SK-N-SH treated with all-trans-retinoic acid at 6 μM for 48 hours (cell line): Measurements from ENCODE around the gene NCBP3.

ENCODE experiments used
- ATAC-seq: fragments of 200-7000 bp; cut with Tn5 transposase; 3 replicates; pipeline ENCODE4 v1.9.1; 2020; ENCODE audit warnings: mild to moderate bottlenecking, moderate library complexity
- ARNTL ChIP-seq: fragments of 450-650 bp; formaldehyde crosslinking; IDR thresholded peaks from 2 replicates; pipeline ENCODE4 v1.5.0; 2020; ENCODE audit warnings: low read depth, mild to moderate bottlenecking, moderate library complexity, borderline replicate concordance
- BACH2 ChIP-seq: fragments of 250-450 bp; sonication (Bioruptor Pico); IDR thresholded peaks from 2 replicates; pipeline ENCODE4 v1.9.0; 2021; ENCODE audit warnings: mild to moderate bottlenecking, borderline replicate concordance
- CSDC2 ChIP-seq: fragments of 250-450 bp; sonication (Bioruptor Pico); IDR thresholded peaks from 2 replicates; pipeline ENCODE4 v1.5.0; 2020; ENCODE audit warnings: mild to moderate bottlenecking, moderate library complexity
- CSRNP3 ChIP-seq: fragments of 250-450 bp; sonication (Bioruptor Pico); IDR thresholded peaks from 2 replicates; pipeline ENCODE4 v1.5.1; 2021; ENCODE audit warnings: mild to moderate bottlenecking, moderate library complexity
- ESRRG ChIP-seq: fragments of 250-450 bp; sonication (Bioruptor Pico); IDR thresholded peaks from 2 replicates; pipeline ENCODE4 v1.6.1; 2021; ENCODE audit warnings: mild to moderate bottlenecking
- GLIS3 ChIP-seq: fragments of 250-450 bp; sonication (Bioruptor Pico); IDR thresholded peaks from 2 replicates; pipeline ENCODE4 v1.5.0; 2020; ENCODE audit warnings: mild to moderate bottlenecking, moderate library complexity
- ISL1 ChIP-seq: fragments of 250-450 bp; sonication (Bioruptor Pico); IDR thresholded peaks from 2 replicates; pipeline ENCODE4 v2.1.2; 2022; ENCODE audit warnings: mild to moderate bottlenecking, moderate library complexity
- PATZ1 ChIP-seq: fragments of 250-450 bp; sonication (Bioruptor Pico); IDR thresholded peaks from 2 replicates; pipeline ENCODE4 v1.8.0; 2020; ENCODE audit warnings: mild to moderate bottlenecking, moderate library complexity, borderline replicate concordance
- POU6F1 ChIP-seq: fragments of 250-450 bp; sonication (Bioruptor Pico); IDR thresholded peaks from 2 replicates; pipeline ENCODE4 v1.8.0; 2021; ENCODE audit warnings: low read depth, mild to moderate bottlenecking, moderate library complexity, borderline replicate concordance
- PPARA ChIP-seq: fragments of 250-450 bp; sonication (Bioruptor Pico); IDR thresholded peaks from 2 replicates; pipeline ENCODE4 v1.5.0; 2020; ENCODE audit warnings: mild to moderate bottlenecking, borderline replicate concordance
- RARB ChIP-seq: fragments of 250-450 bp; sonication (Bioruptor Pico); IDR thresholded peaks from 2 replicates; pipeline ENCODE4 v1.8.0; 2021; ENCODE audit warnings: mild to moderate bottlenecking, moderate library complexity
- SNAI2 ChIP-seq: fragments of 250-450 bp; sonication (Bioruptor Pico); IDR thresholded peaks from 2 replicates; pipeline ENCODE4 v1.5.0; 2020; ENCODE audit warnings: mild to moderate bottlenecking, moderate library complexity
- TCF4 ChIP-seq: fragments of 250-450 bp; sonication (Bioruptor Pico); IDR thresholded peaks from 2 replicates; pipeline ENCODE4 v1.8.0; 2021; ENCODE audit warnings: mild to moderate bottlenecking, moderate library complexity, borderline replicate concordance
- TOX ChIP-seq: fragments of 250-450 bp; sonication (Bioruptor Pico); IDR thresholded peaks from 2 replicates; pipeline ENCODE4 v1.8.0; 2021; ENCODE audit warnings: mild to moderate bottlenecking, moderate library complexity, borderline replicate concordance
- TSHZ2 ChIP-seq: fragments of 250-450 bp; sonication (Bioruptor Pico); IDR thresholded peaks from 2 replicates; pipeline ENCODE4 v1.5.0; 2020; ENCODE audit warnings: mild to moderate bottlenecking, moderate library complexity
- ZC3H10 ChIP-seq: fragments of 250-450 bp; sonication (Bioruptor Pico); IDR thresholded peaks from 2 replicates; pipeline ENCODE4 v1.5.1; 2021; ENCODE audit warnings: mild to moderate bottlenecking, moderate library complexity
- ZFP3 ChIP-seq: fragments of 250-450 bp; sonication (Bioruptor Pico); IDR thresholded peaks from 2 replicates; pipeline ENCODE4 v1.5.0; 2020; ENCODE audit warnings: mild to moderate bottlenecking, moderate library complexity
- ZFP30 ChIP-seq: fragments of 450-650 bp; formaldehyde crosslinking; IDR thresholded peaks from 2 replicates; pipeline ENCODE4 v1.5.0; 2022; ENCODE audit warnings: mild to moderate bottlenecking, moderate library complexity
- ZNF565 ChIP-seq: fragments of 450-650 bp; formaldehyde crosslinking; conservative IDR thresholded peaks from 2 replicates; pipeline ENCODE4 v1.5.0; 2020; ENCODE audit warnings: low read depth, mild to moderate bottlenecking, moderate library complexity
- ZNF70 ChIP-seq: fragments of 450-650 bp; formaldehyde crosslinking; IDR thresholded peaks from 2 replicates; pipeline ENCODE4 v1.5.0; 2020; ENCODE audit warnings: mild to moderate bottlenecking, moderate library complexity
- ZNF8 ChIP-seq: fragments of 450-650 bp; formaldehyde crosslinking; IDR thresholded peaks from 2 replicates; pipeline ENCODE4 v1.5.0; 2020; ENCODE audit warnings: mild to moderate bottlenecking, moderate library complexity

Gene NCBP3

GRCh38 chr17:3867106-3867505 is 21.1 kb upstream of the NCBP3 start (continued):
- TF ChIP-seq ZNF8 (CRISPR knock-in tag) (no peak), ZNF565 (CRISPR knock-in tag) (no peak), ZFP30 (CRISPR knock-in tag) (no peak)

- ATAC-seq: no peak
- TF ChIP-seq PATZ1: no peak
- TF ChIP-seq ZNF565 (CRISPR knock-in tag): no peak
- no peak for TF ChIP-seq PPARA (CRISPR knock-in tag)
- no peak for TF ChIP-seq ARNTL (CRISPR knock-in tag)
- TF ChIP-seq CSDC2 (CRISPR knock-in tag): no peak
- TF ChIP-seq ZNF70 (CRISPR knock-in tag): no peak
- TF ChIP-seq CSRNP3 (CRISPR knock-in tag): no peak
- no peak for TF ChIP-seq SNAI2 (CRISPR knock-in tag)
- no peak for TF ChIP-seq GLIS3 (CRISPR knock-in tag)
- no peak for TF ChIP-seq BACH2 (CRISPR knock-in tag)
- no peak for TF ChIP-seq POU6F1 (CRISPR knock-in tag)
- no peak for TF ChIP-seq ZNF8 (CRISPR knock-in tag)
- no peak for TF ChIP-seq ZFP30 (CRISPR knock-in tag)
- no peak for TF ChIP-seq TSHZ2
These were observed 20.2 kb upstream of the NCBP3 start for GRCh38 chr17:3866276-3866675.

- ATAC-seq: peak; percentile 86
- TF ChIP-seq ESRRG (CRISPR knock-in tag) (no peak), PPARA (CRISPR knock-in tag) (no peak), GLIS3 (CRISPR knock-in tag) (no peak), ZFP3 (CRISPR knock-in tag) (no peak), BACH2 (CRISPR knock-in tag) (no peak), TCF4 (no peak), TSHZ2 (no peak), ZNF70 (CRISPR knock-in tag) (no peak), TOX (CRISPR knock-in tag) (no peak), ZC3H10 (CRISPR knock-in tag) (no peak), SNAI2 (CRISPR knock-in tag) (no peak), ISL1 (no peak), PATZ1 (no peak), RARB (CRISPR knock-in tag) (no peak), CSRNP3 (CRISPR knock-in tag) (no peak), ARNTL (CRISPR knock-in tag) (no peak)
These were observed 19.1 kb upstream of the NCBP3 start for GRCh38 chr17:3865176-3865575.
